ENCODE results near the gene FAM72A. TPM values are rescaled to one million over a fixed set of nuclear protein-coding genes. Genes with fewer than 3 reads are reported as not detected.
"Not testable (repeated sequence)": the region's sequence is repeated elsewhere in the genome, so short reads cannot be mapped to it uniquely, and the experiment has no call there.

The FAM72A gene
- 2.0 TPM for total RNA-seq

DNA sequence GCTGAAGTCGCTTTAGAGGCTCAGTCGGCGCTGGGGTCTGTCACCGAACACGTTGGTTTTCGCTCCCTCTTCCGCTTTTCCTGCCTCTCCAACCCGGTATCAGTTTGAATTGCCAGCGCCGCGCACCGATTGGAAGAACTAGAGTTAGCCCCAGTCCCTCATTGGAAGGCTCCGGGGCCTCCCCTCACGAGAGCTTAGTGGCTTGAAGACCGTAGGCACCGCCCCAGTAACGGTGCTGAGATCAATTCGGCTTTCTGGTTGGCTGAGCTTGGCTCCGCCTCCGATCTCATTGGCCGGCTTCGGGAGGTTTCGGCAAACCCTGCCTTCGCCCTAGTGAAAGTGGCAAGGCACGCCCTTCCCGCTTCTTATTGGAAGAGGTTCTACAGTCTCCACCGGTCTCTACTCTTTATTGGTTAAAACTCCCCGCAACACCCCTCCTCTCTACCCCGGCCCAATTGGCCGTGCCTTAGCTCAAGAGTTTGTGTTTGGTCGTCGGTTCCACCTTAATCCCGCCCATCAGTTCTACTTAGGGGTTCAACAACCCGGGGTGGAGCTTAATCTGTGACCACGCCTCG lies at the start of gene FAM72A:
TSS of gene FAM72A (minus strand) at position 51 of the 575 bp plus-strand sequence. CDS start 814 bp downstream, outside the sequence.
- peak; percentile 99 for DNase-seq (ENCODE audit: low spot score)

DNA sequence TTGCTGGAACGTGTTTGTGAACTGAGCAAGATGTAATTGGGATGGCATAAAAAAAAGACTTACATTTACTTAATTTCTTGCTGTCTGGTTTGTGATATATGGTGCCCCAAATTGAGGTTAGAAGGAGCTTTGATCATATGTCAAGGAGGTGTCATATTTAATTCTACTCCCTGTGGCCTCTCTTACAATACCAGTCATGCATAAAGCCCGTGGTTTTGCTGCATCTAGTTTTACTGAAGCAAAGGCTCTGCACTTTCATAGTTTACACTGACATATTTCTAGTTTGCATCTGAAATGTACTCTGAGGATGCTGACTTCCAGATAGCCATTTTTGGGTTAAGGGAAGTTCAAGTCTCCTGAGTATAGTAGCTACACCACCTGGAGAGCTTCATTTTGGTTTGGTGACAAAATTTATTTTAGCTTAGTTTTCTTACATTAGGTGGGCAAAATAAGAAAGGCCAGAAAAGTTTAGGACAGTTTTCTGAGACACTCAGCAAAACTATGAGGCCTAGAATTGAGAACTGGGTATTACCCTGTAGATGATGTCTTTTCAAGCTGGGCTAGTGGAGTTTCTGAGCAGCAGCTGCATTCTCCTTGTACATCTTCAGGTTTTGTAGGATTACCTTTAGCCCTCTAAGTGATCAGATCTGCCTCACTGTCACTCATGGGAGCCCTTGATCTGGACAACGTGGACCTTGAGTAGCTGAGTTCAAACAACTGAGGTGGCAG lies 48.5 kb upstream of the FAM72A start:
- DNase-seq (ENCODE audit: low spot score) = not testable (repeated sequence)

DNA sequence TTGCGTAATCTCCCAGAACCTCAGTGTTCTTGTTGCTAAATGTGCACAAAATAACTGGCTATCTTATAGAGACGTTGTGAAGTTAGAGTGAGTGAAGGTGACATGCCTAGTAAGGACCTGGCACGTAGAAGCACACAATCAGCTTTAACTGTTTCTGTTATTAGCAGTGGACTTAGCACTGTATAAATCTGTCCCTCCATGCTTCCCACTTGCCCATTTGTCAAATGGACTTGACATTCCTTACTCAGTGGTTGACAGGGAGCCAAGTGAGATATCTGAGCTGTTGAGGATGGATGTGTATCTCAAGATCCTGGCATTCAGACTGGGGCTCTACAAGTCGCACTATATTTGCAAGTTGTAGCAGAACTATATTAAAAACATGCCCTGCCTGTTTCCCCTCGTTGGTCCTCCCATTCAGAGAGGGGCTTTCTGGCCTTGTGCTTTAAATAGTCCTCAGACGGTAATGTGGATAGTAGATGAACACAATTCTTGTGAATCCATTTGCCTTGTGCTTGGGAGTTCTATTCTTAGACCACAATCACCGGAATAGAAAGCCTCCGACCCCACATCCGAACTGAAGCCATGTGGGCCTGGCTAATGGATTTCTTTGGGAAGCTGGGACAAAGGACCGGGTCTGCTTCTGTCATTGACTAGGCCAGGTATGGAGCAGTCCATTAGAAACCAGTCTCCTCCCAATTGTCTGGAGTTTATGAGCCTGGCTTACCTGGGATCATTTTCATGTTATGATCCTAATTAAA lies 43.7 kb upstream of the FAM72A start:
- not testable (repeated sequence) for DNase-seq (ENCODE audit: low spot score)

DNA sequence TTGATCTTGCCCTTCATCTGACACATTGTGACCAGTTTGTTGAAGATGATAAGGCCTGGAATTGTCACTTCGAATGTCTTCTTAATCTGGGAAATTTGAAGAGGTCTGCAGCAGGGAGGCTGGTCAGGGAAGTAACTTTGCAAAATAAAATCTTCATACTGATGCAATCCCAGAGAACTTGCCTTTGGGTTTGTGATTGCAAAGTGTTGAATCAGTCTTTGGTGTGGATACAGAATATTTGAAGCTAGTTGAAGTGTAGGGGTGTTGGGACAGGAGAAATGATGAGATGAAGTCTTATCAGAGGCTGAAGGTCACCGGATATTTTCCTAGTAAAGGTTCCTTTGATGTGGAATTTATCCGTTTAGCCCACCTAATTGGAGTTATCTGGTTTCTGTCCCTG lies 42.8 kb upstream of the FAM72A start:
- DNase-seq (ENCODE audit: low spot score) = not testable (repeated sequence)

DNA sequence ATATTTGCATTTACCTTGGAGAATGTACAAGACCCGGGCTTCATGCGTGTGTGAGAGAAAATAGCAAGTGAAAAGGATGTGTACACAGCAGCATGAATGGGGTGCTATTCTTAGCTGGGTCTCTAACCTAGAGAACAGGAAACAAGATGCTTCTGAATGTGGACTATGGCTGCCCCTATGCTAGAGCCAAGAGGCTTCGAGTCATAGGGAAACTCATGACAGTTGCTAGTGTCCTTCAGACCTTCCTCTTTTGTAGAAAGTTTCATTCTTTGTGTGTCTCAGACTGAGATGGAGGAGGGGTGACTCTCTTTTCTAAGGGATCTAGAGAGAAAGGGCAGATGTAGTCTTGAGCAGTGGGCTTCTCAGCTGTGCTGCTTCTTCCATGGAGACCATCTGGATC lies 40.7 kb upstream of the FAM72A start:
- not testable (repeated sequence) for DNase-seq (ENCODE audit: low spot score)

DNA sequence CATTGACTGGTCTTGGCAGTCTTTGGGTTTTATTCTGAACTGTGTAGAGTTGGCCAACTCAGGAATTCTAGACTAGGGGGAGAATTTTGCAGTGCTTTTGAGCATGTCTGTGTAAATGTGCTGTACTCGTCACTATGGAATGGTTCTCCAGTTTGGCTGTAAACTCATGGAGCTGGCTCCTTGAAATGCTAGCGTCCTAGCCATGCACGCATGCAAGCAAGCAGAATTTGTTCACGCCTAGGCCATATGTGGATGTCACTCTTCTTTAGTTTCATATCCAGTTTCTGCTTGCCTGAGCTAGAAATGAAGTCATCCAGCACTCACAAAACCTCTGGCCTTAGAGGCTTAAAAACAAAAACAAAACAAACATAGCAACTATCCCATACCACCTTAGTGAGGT lies 37.6 kb upstream of the FAM72A start:
- DNase-seq (ENCODE audit: low spot score) = not testable (repeated sequence)

DNA sequence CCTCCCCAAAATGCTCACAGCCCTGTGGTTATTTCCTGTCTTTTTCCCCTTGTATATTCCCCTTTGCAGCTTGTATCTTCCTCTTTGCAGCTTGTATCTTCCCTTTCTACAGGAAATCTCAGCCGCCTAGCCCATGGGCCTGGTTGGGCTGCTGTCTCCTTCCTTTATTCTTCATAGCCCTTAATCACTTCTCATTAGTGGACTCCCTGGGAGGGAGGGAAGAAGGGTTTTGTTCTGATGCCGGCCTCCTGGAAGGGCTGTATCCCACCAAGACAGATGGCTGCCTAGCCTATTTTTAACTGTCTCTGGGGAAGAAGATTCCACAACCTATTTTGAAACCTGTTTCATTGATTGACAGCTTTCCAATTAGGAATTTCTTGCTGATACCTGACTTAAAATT lies 32.6 kb upstream of the FAM72A start:
- DNase-seq (ENCODE audit: low spot score) = not testable (repeated sequence)

DNA sequence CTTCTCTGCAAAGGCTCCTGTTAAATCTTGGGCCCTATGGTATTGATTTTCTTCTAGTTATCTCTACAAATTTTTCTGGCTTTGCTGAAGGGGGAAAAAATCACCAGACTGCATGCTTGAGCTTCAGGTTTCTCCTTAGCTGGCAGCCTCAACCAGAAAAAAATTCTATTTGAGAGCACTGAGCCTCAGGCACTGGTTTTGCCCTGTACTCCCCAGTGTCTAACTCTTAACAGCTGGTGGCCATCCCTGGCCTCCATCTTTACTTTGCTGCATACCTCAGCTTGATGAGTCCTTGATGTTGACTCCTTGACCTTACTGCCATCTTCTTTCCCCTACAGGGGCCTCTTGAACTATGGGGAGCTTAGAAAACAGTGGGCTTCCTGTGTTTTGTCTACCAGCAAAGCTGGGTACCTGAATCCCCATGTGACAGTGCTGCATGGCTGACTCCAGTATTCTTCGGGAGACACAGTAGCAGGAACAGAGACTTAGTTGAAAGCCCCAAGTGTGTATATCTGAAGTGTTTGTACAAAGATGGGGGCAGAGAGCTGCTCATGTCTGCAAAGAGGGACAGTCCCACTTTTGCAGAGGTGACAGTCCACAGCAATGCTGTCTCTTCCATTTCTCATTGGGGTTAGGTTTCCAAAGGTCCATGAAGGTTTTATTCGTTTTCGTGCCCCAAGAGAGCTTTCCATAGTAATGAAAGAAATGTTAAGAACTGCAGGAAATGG lies 31.7 kb upstream of the FAM72A start:
- not testable (repeated sequence) for DNase-seq (ENCODE audit: low spot score)

DNA sequence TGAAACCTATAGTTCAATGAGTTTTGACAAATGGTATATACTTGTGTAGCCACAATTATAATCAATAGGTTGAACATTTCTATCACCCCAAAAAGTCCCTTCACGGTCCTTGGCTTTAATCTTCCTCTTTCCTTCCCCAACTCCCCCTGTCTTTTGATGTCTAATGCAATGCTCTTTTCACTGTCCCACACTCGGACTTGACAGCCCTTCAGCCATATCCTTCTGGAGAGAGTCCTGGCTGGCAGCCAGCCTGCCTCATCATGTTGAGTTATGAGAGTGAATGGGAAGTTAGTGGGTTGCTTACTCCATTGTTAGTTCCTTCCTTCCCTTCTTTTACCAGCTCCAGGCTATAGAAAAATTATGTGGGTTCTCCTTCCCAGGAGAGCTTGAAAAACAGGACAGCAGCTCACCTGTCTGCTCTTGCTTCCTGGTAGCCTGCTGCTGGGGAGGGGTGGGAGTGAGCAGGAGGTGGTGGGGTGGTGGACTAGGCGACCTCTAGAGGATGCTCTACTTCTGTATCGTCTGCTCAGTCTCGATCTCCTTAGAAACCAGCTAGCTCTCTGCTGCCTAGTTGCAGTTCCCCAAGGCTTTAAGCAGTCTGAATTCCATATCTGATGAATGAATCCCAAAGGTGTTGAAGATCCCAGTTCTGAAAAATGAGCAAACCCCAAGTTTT lies 30.5 kb upstream of the FAM72A start:
- not testable (repeated sequence) for DNase-seq (ENCODE audit: low spot score)

DNA sequence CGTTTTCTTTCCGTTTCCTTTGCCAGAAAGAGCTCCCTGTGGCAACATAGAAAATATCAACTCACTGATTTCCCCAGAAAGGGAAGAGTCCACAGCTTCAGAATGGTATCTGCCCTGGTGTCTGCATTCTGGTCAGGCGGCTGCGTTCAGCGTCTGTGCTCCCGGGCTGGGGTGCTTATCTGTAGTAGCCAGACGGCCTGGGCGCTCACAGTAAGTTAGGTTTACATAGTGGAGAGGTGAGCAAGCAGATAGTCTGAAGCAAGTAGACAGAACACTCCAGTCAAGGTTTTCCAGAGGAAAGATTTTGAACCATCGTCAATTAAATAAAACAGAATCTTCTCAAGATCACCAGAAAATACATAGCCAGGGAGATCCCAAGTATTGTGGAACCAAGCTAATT lies 29.4 kb upstream of the FAM72A start:
- DNase-seq (ENCODE audit: low spot score) = not testable (repeated sequence)

DNA sequence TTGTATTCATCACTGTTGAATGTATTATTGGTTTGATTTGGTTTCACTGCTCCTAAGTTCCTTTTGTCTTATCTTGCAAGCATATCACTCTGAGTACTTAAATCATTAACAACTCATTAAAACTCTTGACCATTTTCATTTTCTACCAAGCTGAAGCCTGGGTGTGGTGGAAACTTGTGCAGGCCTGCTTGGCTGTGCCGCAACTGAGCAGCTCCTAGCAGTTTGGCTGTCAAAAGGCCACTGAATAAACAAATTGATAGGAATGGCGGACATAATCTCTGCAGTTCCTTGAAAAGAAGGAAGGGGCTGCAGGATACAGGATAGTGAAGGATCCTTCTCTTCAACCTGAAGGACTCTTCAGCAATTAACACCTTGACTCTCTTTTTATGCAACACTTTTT lies 26.6 kb upstream of the FAM72A start:
- DNase-seq (ENCODE audit: low spot score) = not testable (repeated sequence)

DNA sequence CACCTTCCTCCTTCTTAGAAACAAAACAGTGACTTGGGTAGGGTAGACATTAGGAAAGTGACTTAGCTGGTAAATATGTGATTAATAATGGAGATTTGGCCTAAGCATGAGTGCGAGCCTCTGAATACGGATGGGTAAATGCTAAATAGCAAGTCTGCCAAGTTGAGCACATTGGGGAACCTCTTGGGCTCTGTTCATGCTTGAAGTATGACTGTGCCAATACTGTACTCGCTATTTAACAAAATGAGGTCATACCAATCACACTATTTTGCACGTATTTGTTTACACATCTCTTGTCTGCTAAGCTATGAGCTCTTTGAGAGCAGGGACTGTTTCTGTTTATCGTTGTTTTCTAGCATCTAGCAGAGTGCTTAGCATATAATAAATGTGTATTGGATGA lies 24.2 kb upstream of the FAM72A start:
- DNase-seq (ENCODE audit: low spot score) = not testable (repeated sequence)

DNA sequence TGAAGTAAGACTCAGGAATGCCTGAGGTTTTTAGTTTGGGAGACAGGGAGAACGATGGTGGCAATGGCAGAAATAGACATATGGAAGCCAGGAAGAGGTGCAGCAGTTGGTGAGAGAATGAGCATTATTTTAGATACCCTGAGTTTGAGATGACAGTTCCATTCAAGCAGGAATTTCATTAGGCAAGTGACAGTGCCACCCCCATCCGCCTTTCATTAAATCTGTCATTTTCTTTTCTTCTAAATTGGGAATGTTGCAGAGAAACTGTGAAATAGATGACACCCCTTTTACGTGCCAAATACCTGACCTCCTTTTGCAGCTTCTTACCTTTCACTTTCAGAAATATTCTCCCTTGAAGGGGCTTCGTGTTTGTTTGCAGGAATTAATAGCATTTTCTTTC lies 22.7 kb upstream of the FAM72A start:
- not testable (repeated sequence) for DNase-seq (ENCODE audit: low spot score)

DNA sequence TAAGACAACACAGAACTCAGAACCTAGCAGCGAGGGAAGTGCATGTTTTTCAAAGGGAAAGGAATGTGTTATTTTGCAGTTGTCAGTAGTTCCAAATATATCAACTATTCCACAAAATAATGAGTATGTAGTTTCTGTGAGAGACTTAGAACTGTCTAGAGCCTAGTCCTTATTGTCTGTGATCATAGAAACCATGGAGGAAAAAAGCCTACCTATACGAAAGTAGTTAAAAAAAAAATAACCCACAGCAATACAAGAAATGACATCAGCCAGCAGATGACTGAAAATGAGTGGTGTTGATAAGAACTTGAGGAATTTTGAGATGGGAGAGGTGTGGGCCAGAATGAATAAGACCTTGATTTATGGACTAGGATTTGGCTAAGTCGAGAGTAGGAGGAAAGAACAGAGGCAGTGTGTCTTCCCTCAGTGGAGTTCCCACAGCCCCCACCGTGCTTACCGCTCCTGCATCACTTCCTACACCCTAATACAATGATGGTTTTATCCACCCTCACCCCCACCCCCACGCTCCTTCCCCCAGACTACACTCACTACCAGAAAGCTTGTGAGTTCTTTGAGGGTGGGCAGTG lies 21.6 kb upstream of the FAM72A start:
- not testable (repeated sequence) for DNase-seq (ENCODE audit: low spot score)

DNA sequence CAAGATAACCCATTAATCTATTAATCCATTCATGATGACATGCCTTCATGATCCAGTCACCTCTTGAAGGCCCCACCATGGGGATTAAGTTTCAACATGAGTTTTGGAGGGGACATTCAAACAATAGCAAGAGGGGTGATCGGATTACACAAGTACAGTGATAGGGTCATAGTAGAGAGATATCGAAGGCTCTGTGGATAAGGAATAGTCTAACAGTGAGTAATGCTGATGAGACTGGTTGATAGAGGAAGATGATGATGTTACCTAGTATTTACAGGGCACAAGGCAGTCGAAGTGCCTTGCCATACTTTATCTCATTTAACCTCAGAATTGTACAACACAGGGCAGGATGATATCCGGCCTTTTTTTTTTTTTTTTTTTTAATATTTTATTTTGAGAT lies 18.9 kb upstream of the FAM72A start:
- not testable (repeated sequence) for DNase-seq (ENCODE audit: low spot score)

DNA sequence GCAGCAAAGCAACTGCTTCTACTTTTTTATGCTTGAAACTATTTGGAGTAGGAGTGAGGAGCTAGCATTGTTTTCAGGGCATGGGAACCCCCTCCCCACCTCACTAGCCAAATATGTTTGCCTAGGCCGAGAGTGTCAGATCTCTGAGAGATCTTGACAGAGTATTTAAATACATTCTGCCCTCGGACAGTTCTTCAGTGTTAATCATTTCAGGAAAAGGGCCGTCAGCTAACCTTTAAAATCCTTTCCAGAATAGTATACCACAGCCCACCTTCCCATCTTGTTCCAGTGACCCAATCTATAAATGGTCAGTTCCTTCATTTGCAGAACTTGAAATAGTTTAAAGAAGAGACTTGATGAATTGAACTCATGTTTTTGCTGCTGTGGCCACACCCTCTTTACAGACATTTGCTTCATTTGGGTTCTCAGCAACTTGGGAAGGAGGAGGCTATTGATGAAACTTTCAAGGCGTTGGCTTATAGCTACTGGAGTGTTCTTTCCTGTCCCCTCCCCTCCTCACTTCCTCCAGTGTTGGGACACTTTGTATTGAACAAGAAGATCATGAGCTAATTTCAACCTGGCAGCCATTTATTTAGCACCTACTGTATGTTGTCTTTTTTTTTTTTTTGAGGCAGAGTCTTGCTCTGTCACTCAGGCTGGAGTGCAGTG lies 17.8 kb upstream of the FAM72A start:
- not testable (repeated sequence) for DNase-seq (ENCODE audit: low spot score)

DNA sequence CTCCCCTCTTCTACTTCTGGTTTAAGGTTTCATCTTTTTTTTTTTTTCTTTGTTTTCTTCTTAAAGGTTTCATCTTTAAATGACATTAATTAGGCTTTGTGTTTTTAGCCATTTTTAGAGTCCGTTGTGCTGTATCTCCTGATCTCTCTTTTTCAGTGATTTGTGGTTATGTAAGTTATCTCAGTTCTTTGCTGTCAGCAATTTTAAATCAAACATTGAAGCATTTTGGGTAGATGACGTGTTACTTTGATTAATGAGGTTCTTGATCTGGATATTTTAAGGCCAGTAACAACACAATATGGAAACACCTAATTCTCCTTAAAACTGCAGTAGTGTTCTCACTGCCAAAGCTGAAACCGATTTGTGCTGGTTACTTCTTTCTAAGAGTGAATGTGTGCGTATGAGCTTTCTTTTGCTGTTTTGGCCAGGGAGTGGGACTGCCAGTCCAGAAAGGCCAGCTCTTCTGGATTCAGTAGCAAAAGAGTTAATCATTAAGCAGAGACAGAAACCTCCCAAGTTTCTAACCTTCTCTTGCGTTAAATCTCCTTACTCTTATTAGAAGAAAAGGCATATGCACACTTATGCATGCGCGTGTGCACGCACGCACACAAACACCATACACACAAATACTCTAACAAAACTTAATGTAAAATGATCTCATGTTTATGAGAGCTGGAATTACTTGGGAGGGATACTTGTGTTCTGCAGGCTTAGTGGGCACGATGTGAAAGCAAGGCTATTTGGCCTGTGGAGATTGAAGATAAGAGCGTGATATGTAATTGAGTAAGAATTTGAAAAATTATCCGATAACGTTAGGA lies 17.1 kb upstream of the FAM72A start:
- DNase-seq (ENCODE audit: low spot score) = not testable (repeated sequence)

DNA sequence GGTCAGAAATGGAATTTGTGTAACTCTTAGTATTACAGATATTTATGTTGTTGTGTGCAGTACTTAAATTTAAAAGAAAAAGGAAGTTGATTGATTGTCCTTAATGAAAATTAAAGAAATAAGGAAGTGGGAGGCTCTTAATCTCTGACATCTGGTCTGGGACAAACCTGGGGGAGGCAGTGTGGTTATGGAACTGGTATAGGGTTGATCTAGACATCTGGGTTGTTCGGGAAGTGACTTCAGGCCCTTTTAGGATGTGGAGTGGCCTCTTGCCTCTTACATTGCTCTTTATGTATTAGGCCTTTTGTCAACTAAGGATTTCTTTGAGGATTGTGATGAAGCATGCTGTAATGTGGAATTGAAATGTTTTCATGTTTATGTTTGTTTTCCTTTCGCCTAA lies 16.1 kb upstream of the FAM72A start:
- not testable (repeated sequence) for DNase-seq (ENCODE audit: low spot score)

DNA sequence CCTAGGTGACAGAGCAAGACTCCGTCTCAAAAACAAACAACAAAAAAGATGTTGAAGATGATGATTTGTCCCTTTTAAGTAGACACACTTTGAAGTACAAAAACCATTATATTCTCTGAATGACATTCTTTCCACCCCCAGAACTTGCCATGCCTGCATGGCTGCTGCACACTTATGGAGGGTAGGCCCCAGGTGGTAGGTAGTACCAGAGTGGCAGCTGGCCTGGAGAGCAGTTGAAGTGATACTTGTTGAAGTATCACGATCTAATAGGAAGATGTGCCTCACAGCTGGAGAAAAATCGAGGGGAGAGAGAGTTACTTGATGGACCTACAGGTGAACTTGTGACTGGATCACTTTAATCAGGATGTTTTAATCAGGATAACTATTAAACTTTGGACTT lies 15.6 kb upstream of the FAM72A start:
- not testable (repeated sequence) for DNase-seq (ENCODE audit: low spot score)

Measured in mucosa of gallbladder (tissue), 1 donor.